ENCODE data around the gene MACROD2. TPM values are rescaled to one million over a fixed set of nuclear protein-coding genes. Genes with fewer than 3 reads are reported as not detected.

The MACROD2 gene
- total RNA-seq, 1 experiment from 2014 or later, result 0.12 TPM

- Histone ChIP-seq H3K9me3 (replicated peaks) (no peaks in the 10 kb centered on the region), H3K36me3 (no peaks in the 10 kb centered on the region), H3K27ac (no peak overlapping the region), H3K4me3 (no peak overlapping the region), H3K27me3 (no peaks in the 10 kb centered on the region), H3K4me1 (no peaks in the 10 kb centered on the region)
- no peak for DNase-seq
These were observed 1871.8 kb downstream of the MACROD2 start for GRCh38 chr20:15866916-15867730.

- DNase-seq, result peak in 1 of 2 experiments; percentile 9
- H3K9me3 ChIP-seq (replicated peaks), result no peaks in the 10 kb centered on the region
- no peaks in the 10 kb centered on the region for H3K4me1 ChIP-seq
- H3K27ac ChIP-seq, result no peak overlapping the region
- H3K27me3 ChIP-seq, result no peaks in the 10 kb centered on the region
- no peaks in the 10 kb centered on the region for H3K36me3 ChIP-seq
- H3K4me3 ChIP-seq, result no peak overlapping the region
These were observed 1872.6 kb downstream of the MACROD2 start for GRCh38 chr20:15867899-15868298.

GRCh38 chr20:15875446-15875845 lies 1880.1 kb downstream of the MACROD2 start:
- H3K27me3 ChIP-seq, result no peaks in the 10 kb centered on the region
- H3K9me3 ChIP-seq (replicated peaks), result no peaks in the 10 kb centered on the region
- no peak overlapping the region for H3K4me3 ChIP-seq
- no peaks in the 10 kb centered on the region for H3K36me3 ChIP-seq
- DNase-seq, result no peak
- no peak overlapping the region for H3K27ac ChIP-seq
- no peaks in the 10 kb centered on the region for H3K4me1 ChIP-seq

GRCh38 chr20:15882553-15882952 lies 1887.2 kb downstream of the MACROD2 start:
- no peak overlapping the region for H3K27ac ChIP-seq
- H3K27me3 ChIP-seq, result no peaks in the 10 kb centered on the region
- DNase-seq, result no peak

GRCh38 chr20:15886250-15886649 lies 1890.9 kb downstream of the MACROD2 start:
- no peak overlapping the region for H3K4me3 ChIP-seq
- DNase-seq, result no peak
- H3K36me3 ChIP-seq, result no peaks in the 10 kb centered on the region
- peaks cover 30% of the 10 kb centered on the region for H3K4me1 ChIP-seq
- no peaks in the 10 kb centered on the region for H3K9me3 ChIP-seq (replicated peaks)
- no peaks in the 10 kb centered on the region for H3K27me3 ChIP-seq
- no peak overlapping the region for H3K27ac ChIP-seq

More at GRCh38 chr20:15882553-15882952, 1887.2 kb downstream of the MACROD2 start:
- Histone ChIP-seq H3K36me3 (no peaks in the 10 kb centered on the region), H3K4me1 (no peaks in the 10 kb centered on the region), H3K9me3 (replicated peaks) (no peaks in the 10 kb centered on the region), H3K4me3 (no peak overlapping the region)

GRCh38 chr20:15887387-15887786 lies 1892.1 kb downstream of the MACROD2 start:
- H3K27me3 ChIP-seq, result no peaks in the 10 kb centered on the region
- no peak for DNase-seq
- no peaks in the 10 kb centered on the region for H3K9me3 ChIP-seq (replicated peaks)
- H3K36me3 ChIP-seq, result no peaks in the 10 kb centered on the region
- no peak overlapping the region for H3K27ac ChIP-seq
- H3K4me3 ChIP-seq, result no peak overlapping the region
- H3K4me1 ChIP-seq, result peaks cover 31% of the 10 kb centered on the region

- Histone ChIP-seq H3K4me3 (no peak overlapping the region), H3K4me1 (peaks cover 31% of the 10 kb centered on the region), H3K36me3 (no peaks in the 10 kb centered on the region), H3K9me3 (replicated peaks) (no peaks in the 10 kb centered on the region), H3K27me3 (no peaks in the 10 kb centered on the region), H3K27ac (peak overlapping the region; percentile 51)
- peak in 1 of 2 experiments; percentile 29 for DNase-seq
These were observed 1893.7 kb downstream of the MACROD2 start for GRCh38 chr20:15889061-15889460.

GRCh38 chr20:15889514-15890256 lies 1894.4 kb downstream of the MACROD2 start:
- H3K4me1 ChIP-seq, result peaks cover 31% of the 10 kb centered on the region
- H3K36me3 ChIP-seq, result no peaks in the 10 kb centered on the region
- H3K9me3 ChIP-seq (replicated peaks), result no peaks in the 10 kb centered on the region
- peak; percentile 85 to 89 for DNase-seq
- H3K4me3 ChIP-seq, result no peak overlapping the region
- H3K27ac ChIP-seq, result peak overlapping the region; percentile 51
- no peaks in the 10 kb centered on the region for H3K27me3 ChIP-seq

GRCh38 chr20:15890407-15890982 lies 1895.2 kb downstream of the MACROD2 start:
- Histone ChIP-seq H3K4me3 (no peak overlapping the region), H3K9me3 (replicated peaks) (no peaks in the 10 kb centered on the region), H3K27ac (no peak overlapping the region; the same call in 1 of the 2 replicates), H3K36me3 (no peaks in the 10 kb centered on the region), H3K4me1 (peaks cover 31% of the 10 kb centered on the region), H3K27me3 (no peaks in the 10 kb centered on the region)
- peak in 1 of 2 experiments; percentile 17 for DNase-seq

GRCh38 chr20:15895126-15895525 lies 1899.8 kb downstream of the MACROD2 start:
- DNase-seq, result no peak
- H3K4me3 ChIP-seq, result no peak overlapping the region
- H3K27ac ChIP-seq, result no peak overlapping the region

GRCh38 chr20:15895560-15896084 lies 1900.3 kb downstream of the MACROD2 start:
- no peak for DNase-seq
- 0 out of 2 replicates have a peak, but pooled peaks cover 3% of the 10 kb centered on the region for H3K27me3 ChIP-seq
- peaks cover 6% of the 10 kb centered on the region; the same call in 1 of the 2 replicates for H3K4me1 ChIP-seq
- no peaks in the 10 kb centered on the region for H3K36me3 ChIP-seq
- H3K27ac ChIP-seq, result no peak overlapping the region
- H3K9me3 ChIP-seq (replicated peaks), result no peaks in the 10 kb centered on the region
- H3K4me3 ChIP-seq, result no peak overlapping the region

More at GRCh38 chr20:15895126-15895525, 1899.8 kb downstream of the MACROD2 start:
- no peaks in the 10 kb centered on the region for H3K9me3 ChIP-seq (replicated peaks)
- 0 out of 2 replicates have a peak, but pooled peaks cover 3% of the 10 kb centered on the region for H3K27me3 ChIP-seq
- no peaks in the 10 kb centered on the region for H3K36me3 ChIP-seq
- peaks cover 11% of the 10 kb centered on the region; the same call in 1 of the 2 replicates for H3K4me1 ChIP-seq

- Histone ChIP-seq H3K36me3 (no peaks in the 10 kb centered on the region), H3K27me3 (0 out of 2 replicates have a peak, but pooled peaks cover 3% of the 10 kb centered on the region), H3K27ac (no peak overlapping the region), H3K9me3 (replicated peaks) (no peaks in the 10 kb centered on the region), H3K4me3 (no peak overlapping the region), H3K4me1 (no peaks in the 10 kb centered on the region)
- DNase-seq, result no peak
These were observed 1904.7 kb downstream of the MACROD2 start for GRCh38 chr20:15899967-15900366.

- Histone ChIP-seq H3K36me3 (no peaks in the 10 kb centered on the region), H3K4me1 (no peaks in the 10 kb centered on the region), H3K27me3 (0 out of 2 replicates have a peak, but pooled peaks cover 3% of the 10 kb centered on the region), H3K9me3 (replicated peaks) (no peaks in the 10 kb centered on the region), H3K4me3 (no peak overlapping the region), H3K27ac (no peak overlapping the region)
- DNase-seq, result no peak
These were observed 1905.1 kb downstream of the MACROD2 start for GRCh38 chr20:15900443-15900842.

- Histone ChIP-seq H3K36me3 (no peaks in the 10 kb centered on the region), H3K27me3 (0 out of 2 replicates have a peak, but pooled peaks cover 3% of the 10 kb centered on the region), H3K4me3 (no peak overlapping the region), H3K9me3 (replicated peaks) (no peaks in the 10 kb centered on the region), H3K4me1 (no peaks in the 10 kb centered on the region), H3K27ac (no peak overlapping the region)
- peak; percentile 17 to 48 for DNase-seq
These were observed 1907.2 kb downstream of the MACROD2 start for GRCh38 chr20:15902493-15902892.
